GM13977 (cell line): Measurements from ENCODE around the gene RAB20.
A peak's percentile ranks its signal among the peaks of the same experiment; 100 is the strongest.
"Not testable (repeated sequence)": the region's sequence is repeated elsewhere in the genome, so short reads cannot be mapped to it uniquely, and the experiment has no call there.

ENCODE experiments used
- DNase-seq: peaks from one replicate; pipeline ENCODE4 v3.0.0; 2012; ENCODE audit warnings: low spot score
- CTCF ChIP-seq: IDR thresholded peaks from 2 replicates; pipeline ENCODE4 v1.5.1; 2012; ENCODE audit warnings: mild to moderate bottlenecking, control low read depth; ENCODE audit not compliant: insufficient read depth; ENCODE audit errors: extremely low read depth, missing control alignments
- in situ Hi-C: fragments of 300-500 bp; cut with MboI; formaldehyde crosslinking; loops from one replicate; pipeline ENCODE4 v1.12.0; 2022; ENCODE audit warnings: low sequenced_read_pairs, low pct_unique_long_range_greater_than_20kb, mixed read lengths, inconsistent platforms; ENCODE audit not compliant: unreplicated experiment

The RAB20 gene

GRCh38 chr13:110561344-110562035 is at the start of gene RAB20:
RAB20 (minus strand) TSS chr13:110561722; CDS start chr13:110561519, 203 bp downstream.
- TF ChIP-seq CTCF, result no peak
- DNase-seq, result peak; percentile 91
- in situ Hi-C loops, result loop anchor here (25.0 kb wide), 1 partner anchor 99 kb away; no protein-coding TSS in a partner anchor

GRCh38 chr13:110610955-110611595 is 49.6 kb upstream of the RAB20 start:
- in situ Hi-C loops, result loop anchor here (25.0 kb wide), 1 partner anchor 201 kb away; no protein-coding TSS in a partner anchor
- TF ChIP-seq CTCF, result no peak
- no peak for DNase-seq

GRCh38 chr13:110607675-110608224 is 46.2 kb upstream of the RAB20 start:
- no peak for DNase-seq
- in situ Hi-C loops, result loop anchor here (25.0 kb wide), 1 partner anchor 205 kb away; no protein-coding TSS in a partner anchor
- TF ChIP-seq CTCF, result no peak

- DNase-seq, result not testable (repeated sequence)
- in situ Hi-C loops, result loop anchor here (25.0 kb wide), 1 partner anchor 206 kb away; no protein-coding TSS in a partner anchor
Measured at GRCh38 chr13:110606281-110606680, 44.8 kb upstream of the RAB20 start.

GRCh38 chr13:110605132-110605531 is 43.6 kb upstream of the RAB20 start:
- no peak for TF ChIP-seq CTCF
- in situ Hi-C loops, result loop anchor here (25.0 kb wide), 1 partner anchor 207 kb away; no protein-coding TSS in a partner anchor
- no peak for DNase-seq

GRCh38 chr13:110600980-110601379 is 39.5 kb upstream of the RAB20 start:
- in situ Hi-C loops, result loop anchor here (25.0 kb wide), 1 partner anchor 211 kb away; no protein-coding TSS in a partner anchor
- DNase-seq, result no peak
- TF ChIP-seq CTCF, result no peak

GRCh38 chr13:110600261-110600819 is 38.8 kb upstream of the RAB20 start:
- DNase-seq, result no peak
- in situ Hi-C loops, result loop anchor here (25.0 kb wide), 1 partner anchor 212 kb away; no protein-coding TSS in a partner anchor
- no peak for TF ChIP-seq CTCF
